IMR-90 (cell line): ENCODE measurements around the gene PSRC1. TPM values are rescaled to one million over a fixed set of nuclear protein-coding genes. Genes with fewer than 3 reads are reported as not detected.
A peak's percentile ranks its signal among the peaks of the same experiment; 100 is the strongest.

Source experiments
- ATAC-seq: fragments of 200-7000 bp; cut with Tn5 transposase; 2 replicates; pipeline ENCODE4 v1.9.1; 2020; ENCODE audit warnings: low read depth, mild to moderate bottlenecking, moderate library complexity
- BruUV-seq: library from RNA; stranded (reverse); fragments of 400-500 nt; replicated peaks from 2 replicates; lab custom pipeline; 2021; lab: Mats Ljungman, UMichigan
- CTCF ChIA-PET: fragments of 300-600 bp; formaldehyde crosslinking; extraction: SDS; loops from one replicate; lab custom pipeline; 2021; ENCODE audit warnings: antibody characterized with exemption; lab: Yijun Ruan, JAX
- POLR2A ChIA-PET: fragments of 300-600 bp; sonication (Branson Sonifier 250); formaldehyde crosslinking; loops from one replicate; lab custom pipeline; 2022; ENCODE audit warnings: antibody characterized with exemption; ENCODE audit not compliant: unreplicated experiment; lab: Charles Lee
- DNase-seq: peaks from one replicate; pipeline ENCODE4 v3.0.0; 2013
- H2AFZ ChIP-seq: replicated peaks from 2 replicates; pipeline ENCODE3; 2013; ENCODE audit warnings: low read length, mild to moderate bottlenecking; ENCODE audit not compliant: poor library complexity
- H2AK5ac ChIP-seq: 2 replicates; pipeline ENCODE4 v1.6.1; 2013; ENCODE audit warnings: low read depth, low read length, inconsistent platforms
- H2AK9ac ChIP-seq: replicated peaks from 2 replicates; pipeline ENCODE3; 2013; ENCODE audit warnings: mild to moderate bottlenecking, low read depth, low read length, moderate library complexity; ENCODE audit not compliant: poor library complexity
- H2BK120ac ChIP-seq: 2 replicates; pipeline ENCODE4 v1.6.1; 2013; ENCODE audit warnings: low read depth, low read length, inconsistent platforms
- H2BK15ac ChIP-seq: 3 replicates; pipeline ENCODE4 v1.6.1; 2013; ENCODE audit warnings: low read depth, low read length, inconsistent platforms
- H2BK20ac ChIP-seq: 2 replicates; pipeline ENCODE4 v1.6.1; 2013; ENCODE audit warnings: low read depth, mild to moderate bottlenecking, inconsistent platforms, low read length, moderate library complexity
- H2BK5ac ChIP-seq: 2 replicates; pipeline ENCODE4 v1.6.1; 2013; ENCODE audit warnings: mild to moderate bottlenecking, low read depth, low read length, inconsistent platforms; ENCODE audit not compliant: poor library complexity, severe bottlenecking
- H3K14ac ChIP-seq: replicated peaks from 2 replicates; pipeline ENCODE4 v1.6.1; 2013; ENCODE audit warnings: low read depth, low read length, inconsistent platforms
- H3K18ac ChIP-seq: 2 replicates; pipeline ENCODE4 v1.6.1; 2013; ENCODE audit warnings: low read depth, low read length, control low read depth
- H3K23ac ChIP-seq: 2 replicates; pipeline ENCODE4 v1.6.1; 2013; ENCODE audit warnings: low read depth, low read length, inconsistent platforms
- H3K27ac ChIP-seq: 2 replicates; pipeline ENCODE4 v1.5.1; 2013; ENCODE audit warnings: mild to moderate bottlenecking, control low read depth, low read length; ENCODE audit not compliant: insufficient read depth
- H3K27me3 ChIP-seq: 2 replicates; pipeline ENCODE4 v1.6.1; 2013; ENCODE audit warnings: low read length; ENCODE audit not compliant: control insufficient read depth, insufficient read depth
- H3K36me3 ChIP-seq: 2 replicates; pipeline ENCODE4 v1.6.1; 2013; ENCODE audit warnings: low read length, mixed read lengths; ENCODE audit not compliant: control insufficient read depth, insufficient read depth
- H3K4ac ChIP-seq: 2 replicates; pipeline ENCODE4 v1.6.1; 2013; ENCODE audit warnings: low read depth, low read length, inconsistent platforms
- H3K4me1 ChIP-seq: 2 replicates; pipeline ENCODE4 v1.6.1; 2013; ENCODE audit warnings: low read length, mixed read lengths; ENCODE audit not compliant: control insufficient read depth, insufficient read depth
- H3K4me2 ChIP-seq: 2 replicates; pipeline ENCODE4 v1.6.1; 2013; ENCODE audit warnings: low read depth, mild to moderate bottlenecking, control low read depth, low read length, moderate library complexity
- H3K4me3 ChIP-seq: 2 replicates; pipeline ENCODE4 v1.5.1; 2013; ENCODE audit warnings: low read depth, mild to moderate bottlenecking, control low read depth, low read length, moderate library complexity; ENCODE audit not compliant: insufficient read depth
- H3K56ac ChIP-seq: 2 replicates; pipeline ENCODE4 v1.6.1; 2013; ENCODE audit warnings: low read length, inconsistent platforms; ENCODE audit not compliant: insufficient read depth; ENCODE audit errors: extremely low read depth
- H3K79me1 ChIP-seq, 2 experiments: 2 replicates each; pipeline ENCODE4 v1.6.1; 2013; ENCODE audit warnings: low read length in 2 of 2, inconsistent platforms in 1 of 2, low read depth in 1 of 2
- H3K9ac ChIP-seq: 2 replicates; pipeline ENCODE4 v1.6.1; 2013; ENCODE audit warnings: low read depth, low read length, control low read depth
- H3K9me1 ChIP-seq: 2 replicates; pipeline ENCODE4 v1.6.1; 2013; ENCODE audit warnings: low read length, inconsistent platforms; ENCODE audit not compliant: insufficient read depth
- H3K9me3 ChIP-seq: 2 replicates; pipeline ENCODE4 v1.6.1; 2013; ENCODE audit warnings: low read length; ENCODE audit not compliant: control insufficient read depth, insufficient read depth
- H4K20me1 ChIP-seq: 2 replicates; pipeline ENCODE4 v1.6.1; 2013; ENCODE audit warnings: low read length, inconsistent platforms; ENCODE audit not compliant: insufficient read depth
- H4K5ac ChIP-seq: 2 replicates; pipeline ENCODE4 v1.6.1; 2013; ENCODE audit warnings: mild to moderate bottlenecking, low read depth, low read length, control low read depth
- H4K8ac ChIP-seq, 2 experiments: 2 replicates each; pipeline ENCODE4 v1.6.1; 2013; ENCODE audit warnings: low read depth in 2 of 2, low read length in 2 of 2, control low read depth in 1 of 2, inconsistent platforms in 1 of 2
- H4K91ac ChIP-seq: 2 replicates; pipeline ENCODE4 v1.6.1; 2013; ENCODE audit warnings: low read depth, low read length, inconsistent platforms; ENCODE audit not compliant: insufficient read depth
- CTCF ChIP-seq: conservative IDR thresholded peaks from 2 replicates; pipeline ENCODE4 v1.5.1; 2012; ENCODE audit warnings: mild to moderate bottlenecking, low read depth, low read length, improper control_type of control experiment
- MAFK ChIP-seq: IDR thresholded peaks from 2 replicates; pipeline ENCODE4 v1.6.1; 2012; ENCODE audit warnings: low read depth, low read length, improper control_type of control experiment
- MXI1 ChIP-seq: IDR thresholded peaks from 2 replicates; pipeline ENCODE4 v1.6.1; 2012; ENCODE audit warnings: low read depth, mild to moderate bottlenecking, low read length, moderate library complexity, borderline replicate concordance
- NFE2L2 ChIP-seq: fragments of 150-350 bp; IDR thresholded peaks from 2 replicates; pipeline ENCODE4 v1.6.1; 2016; ENCODE audit warnings: low read depth, mild to moderate bottlenecking, low read length
- POLR2A ChIP-seq: IDR thresholded peaks from 2 replicates; pipeline ENCODE4 v1.6.1; 2012; ENCODE audit warnings: mild to moderate bottlenecking, low read depth, low read length
- RCOR1 ChIP-seq: IDR thresholded peaks from 2 replicates; pipeline ENCODE4 v1.6.1; 2012; ENCODE audit warnings: mild to moderate bottlenecking, low read length, improper control_type of control experiment; ENCODE audit not compliant: insufficient replicate concordance
- WGBS, 2 experiments: methylation state at CpG; one replicate each; pipeline versions ENCODE4 v1.1.5 to v1.1.7; 2013; ENCODE audit warnings: missing lambda C conversion rate in 2 of 2; ENCODE audit not compliant: insufficient read length in 1 of 2; ENCODE audit errors: extremely low coverage in 2 of 2; 5-methylcytosine and 5-hydroxymethylcytosine counted together
- dilution Hi-C: fragments of 300-500 bp; cut with HindIII; formaldehyde crosslinking; loops from one replicate; pipeline ENCODE4 v1.14.3; 2018; ENCODE audit warnings: low sequenced_read_pairs; ENCODE audit not compliant: unreplicated experiment
- in situ Hi-C: fragments of 300-500 bp; cut with MboI; formaldehyde crosslinking; loops from 3 replicates; pipeline ENCODE4 v1.14.3; 2019; ENCODE audit warnings: low sequenced_read_pairs, inconsistent platforms, mixed read lengths
- intact Hi-C: fragments of 100-400 bp; cut with micrococcal nuclease; formaldehyde crosslinking; loops from 2 replicates; pipeline ENCODE4 v1.10.0; 2022
- polyA plus RNA-seq, 3 experiments: library from polyadenylated mRNA; depleted of rRNA; stranded (reverse); fragments of >200 nt; gene quantifications; 2 replicates each; pipeline ENCODE4 v1.2.3, GENCODE V29; 2012; ENCODE audit warnings: low replicate concordance in 1 of 3
- total RNA-seq: library from RNA; depleted of rRNA; stranded (reverse); fragments of >200 nt; gene quantifications from 2 replicates; pipeline ENCODE4 v1.2.3, GENCODE V29; 2012

The PSRC1 gene
- total and polyA plus RNA-seq, 2 of the 4 experiments (the other 2 are of a cell fraction), result 34.6 to 40.3 TPM

GRCh38 chr1:109255678-109256077 is 27.3 kb downstream of the PSRC1 start:
- Histone ChIP-seq H2BK20ac (no peak overlapping the region), H3K27me3 (no peaks in the 10 kb centered on the region), H3K27ac (no peak overlapping the region), H4K5ac (no peak overlapping the region), H3K9me3 (no peaks in the 10 kb centered on the region), H3K56ac (no peak overlapping the region), H2BK120ac (no peak overlapping the region), H2AK5ac (peak overlapping the region; percentile 49; the same call in 1 of the 2 replicates), H3K14ac (no peak overlapping the region), H3K79me1 (0 out of 4 replicates have a peak, but pooled peaks cover 0 to 8% of the 10 kb centered on the region in 2 experiments), H3K9ac (no peak overlapping the region), H3K18ac (no peak overlapping the region), H4K20me1 (no peaks in the 10 kb centered on the region), H4K8ac (no peak overlapping the region), H3K9me1 (no peaks in the 10 kb centered on the region; the same call in 1 of the 2 replicates), H3K4ac (no peak overlapping the region), H3K4me3 (no peak overlapping the region), H2BK15ac (no peak overlapping the region), H3K23ac (no peak overlapping the region), H4K91ac (no peak overlapping the region), H3K36me3 (no peaks in the 10 kb centered on the region), H3K4me1 (peaks cover 14% of the 10 kb centered on the region), H2AFZ (no peak overlapping the region), H2AK9ac (no peak overlapping the region), H2BK5ac (no peak overlapping the region), H3K4me2 (no peak overlapping the region)
- no CpG with 5 or more reads among the region's 5 CpGs for WGBS, 2 experiments
- dilution Hi-C loops, result no loop called here
- in situ Hi-C loops, result no loop called here
- no peak for TF ChIP-seq MXI1
- no peak for TF ChIP-seq RCOR1
- no peak for TF ChIP-seq CTCF
- no peak for TF ChIP-seq NFE2L2
- no peak for TF ChIP-seq POLR2A
- TF ChIP-seq MAFK, result no peak
- CTCF ChIA-PET, result no interaction called here
- POLR2A ChIA-PET, result no interaction called here
- intact Hi-C loops, result no loop called here
- no peak for DNase-seq
- no TSS peak for BruUV-seq
- ATAC-seq, result no peak
